ENCODE data around the gene IFI44. TPM values are rescaled to one million over a fixed set of nuclear protein-coding genes. Genes with fewer than 3 reads are reported as not detected.

IFI44 gene
- total RNA-seq, 1 experiment from 2014 or later: 3.9 TPM

DNA sequence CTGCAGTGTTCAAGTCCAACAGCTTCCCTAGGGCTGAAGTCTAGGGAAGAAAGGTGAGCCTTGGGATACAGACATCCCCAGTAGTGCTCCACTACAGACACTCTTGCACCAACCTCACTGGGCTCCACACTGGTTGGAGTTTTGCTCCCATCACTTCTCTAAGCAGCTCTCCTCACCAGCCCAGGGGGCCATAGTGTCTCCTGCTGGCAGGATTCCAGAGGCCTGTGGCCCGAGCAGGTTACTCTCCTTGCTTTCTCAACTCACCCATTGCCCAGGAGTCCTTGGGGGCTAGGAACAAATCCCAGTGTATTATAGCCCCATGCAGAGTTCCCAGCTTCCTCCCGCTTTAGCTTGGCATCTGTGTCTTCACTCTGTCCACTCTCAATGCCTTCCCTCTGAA lies 52.8 kb downstream of the IFI44 start:
- no peak for DNase-seq (ENCODE audit: low read depth)

DNA sequence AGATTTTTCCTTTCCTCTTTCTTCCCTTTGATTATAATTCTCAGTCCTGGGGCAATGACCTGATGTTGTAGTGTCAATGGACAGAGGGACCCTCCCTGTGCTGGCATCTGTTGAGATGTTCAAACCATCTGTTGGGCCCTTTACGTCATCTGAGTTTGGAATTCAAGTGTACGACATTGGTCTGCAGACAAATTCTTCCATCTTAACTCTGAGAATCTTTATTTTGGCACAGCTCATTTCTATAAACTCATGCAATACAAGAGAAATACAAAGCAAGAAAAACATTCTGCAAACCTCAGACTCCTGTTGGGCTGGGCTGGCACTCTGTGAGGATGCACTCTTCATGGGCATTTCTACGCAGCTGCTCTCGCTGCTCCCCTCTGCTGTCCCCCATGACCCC lies 54.2 kb downstream of the IFI44 start:
- DNase-seq (ENCODE audit: low read depth): no peak

DNA sequence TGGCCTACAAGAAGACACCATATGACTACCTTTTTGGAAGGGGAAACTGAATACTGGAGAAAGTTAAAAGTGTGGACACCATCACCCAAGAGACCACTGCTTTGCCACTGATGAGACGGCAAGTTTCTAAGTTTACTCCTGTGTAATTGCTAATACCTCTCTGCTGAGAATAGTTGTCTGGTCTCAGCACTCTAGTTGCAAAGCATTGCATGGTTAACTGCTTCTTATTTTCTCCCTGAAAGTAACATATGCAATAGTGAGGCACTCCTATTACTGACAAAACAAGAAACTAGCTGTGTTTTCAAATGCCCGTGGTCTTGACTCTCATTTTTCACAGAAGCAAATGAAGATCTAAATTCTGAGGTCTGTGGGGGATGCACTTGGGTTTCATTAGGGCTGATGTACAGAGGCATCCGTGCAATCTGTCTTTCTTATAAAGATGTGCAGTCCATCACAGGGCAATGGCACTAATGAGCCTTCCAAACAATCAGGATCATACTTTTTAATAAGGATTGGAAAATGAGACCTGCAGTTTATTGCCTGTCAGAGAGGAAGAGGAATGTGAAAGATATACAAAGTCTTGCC lies 62.9 kb downstream of the IFI44 start:
- no peak for DNase-seq (ENCODE audit: low read depth)

GRCh38 chr1:78713297-78713696 lies 63.7 kb downstream of the IFI44 start:
- no peak for DNase-seq (ENCODE audit: low read depth)

Other genes with a start within 250 kb of the IFI44 start
- gene PTGFR, start 158.9 kb upstream of the IFI44 start, total RNA-seq (2014; rRNA removed; shearing (Covaris generic)): 2.7 and 3.1 TPM in 2 replicates
- not detected in 2 replicates for gene IFI44L, start 29.4 kb upstream of the IFI44 start, total RNA-seq (2014; rRNA removed; shearing (Covaris generic))